K562 (cell line): ENCODE measurements around the gene SH3TC1. TPM values are rescaled to one million over a fixed set of nuclear protein-coding genes. Genes with fewer than 3 reads are reported as not detected.

Experiments used
- ATAC-seq: fragments of 200-7000 bp; cut with Tn5 transposase; 3 replicates; pipeline ENCODE4 v1.9.1; 2020; ENCODE audit warnings: moderate library complexity
- BruUV-seq: library from RNA; stranded (reverse); fragments of 400-500 nt; replicated peaks from 2 replicates; lab custom pipeline; 2021; lab: Mats Ljungman, UMichigan
- CTCF ChIA-PET: fragments of 300-600 bp; formaldehyde crosslinking; extraction: SDS; loops from one replicate; lab custom pipeline; 2021; ENCODE audit warnings: low intra/inter-chr PET ratio; lab: Yijun Ruan, JAX
- POLR2A ChIA-PET: fragments of 300-600, 350-650 bp; sonication (Branson Sonifier 250); formaldehyde crosslinking; extraction: SDS; loops from one replicate; lab custom pipeline; 2021; ENCODE audit warnings: antibody characterized with exemption, inconsistent platforms; lab: Yijun Ruan, JAX
- DNase-seq, 4 experiments: peaks; one replicate each; pipeline versions ENCODE4 v3.0.0 to v3.0.0-alpha.2; 2011 to 2018; ENCODE audit warnings: low spot score in 3 of 4, mixed read lengths in 3 of 4; ENCODE audit errors: extremely low read depth in 1 of 4
- FAIRE-seq: peaks from 2 replicates; lab custom pipeline; 2011; peaks lifted over from hg19 to GRCh38; lab: Jason Lieb, UNC
- H2AFZ ChIP-seq: 2 replicates; pipeline ENCODE4 v1.6.0; 2011; ENCODE audit warnings: low read depth, low read length, control low read depth, inconsistent platforms
- H3K27ac ChIP-seq: fragments of 200-600 bp; 3 replicates; pipeline ENCODE4 v1.8.0; 2011; ENCODE audit warnings: low read depth, mild to moderate bottlenecking, control low read depth, inconsistent platforms, low read length, moderate library complexity, mixed read lengths; ENCODE audit errors: extremely low read depth
- H3K27me3 ChIP-seq, 2 experiments: fragments of 300-600 bp in 1 of 2; 2 replicates in 1 of 2; 3 replicates in 1 of 2; pipeline versions ENCODE4 v1.6.0 to v1.8.0; 2011; ENCODE audit warnings: inconsistent platforms in 2 of 2, low read length in 2 of 2, mild to moderate bottlenecking in 1 of 2, mixed read lengths in 1 of 2, moderate library complexity in 1 of 2; ENCODE audit not compliant: control insufficient read depth in 2 of 2, insufficient read depth in 2 of 2
- H3K36me3 ChIP-seq: fragments of 300-600 bp; 3 replicates; pipeline ENCODE4 v1.8.0; 2011; ENCODE audit warnings: mild to moderate bottlenecking, low read length, inconsistent platforms; ENCODE audit not compliant: control insufficient read depth, insufficient read depth
- H3K4me1 ChIP-seq, 2 experiments: fragments of 200-600 bp in 1 of 2; replicated peaks in 1 of 2; 2 replicates in 1 of 2; 3 replicates in 1 of 2; pipeline versions ENCODE4 v1.5.1 to v1.8.0; 2011; ENCODE audit warnings: inconsistent platforms in 2 of 2, low read length in 2 of 2, mild to moderate bottlenecking in 1 of 2, mixed read lengths in 1 of 2, moderate library complexity in 1 of 2; ENCODE audit not compliant: control insufficient read depth in 2 of 2, insufficient read depth in 2 of 2
- H3K4me2 ChIP-seq: 2 replicates; pipeline ENCODE4 v1.6.1; 2011; ENCODE audit warnings: low read length, control low read depth, inconsistent platforms, mixed read lengths; ENCODE audit not compliant: insufficient read depth
- H3K4me3 ChIP-seq: fragments of 200-600 bp; sonication (generic), shearing (Covaris generic); 2 replicates; pipeline ENCODE4 v1.5.1; 2016; ENCODE audit warnings: control low read depth, inconsistent platforms
- H3K79me2 ChIP-seq: fragments of 200-600 bp; 3 replicates; pipeline ENCODE4 v1.8.0; 2011; ENCODE audit warnings: low read length, inconsistent platforms; ENCODE audit not compliant: control insufficient read depth, insufficient read depth
- H3K9ac ChIP-seq, 2 experiments: 2 replicates each; pipeline versions ENCODE4 v1.6.0 to v1.6.1; 2011; ENCODE audit warnings: low read depth in 2 of 2, low read length in 2 of 2, control low read depth in 1 of 2, inconsistent platforms in 1 of 2, mild to moderate bottlenecking in 1 of 2, mixed read lengths in 1 of 2; ENCODE audit not compliant: insufficient read depth in 1 of 2
- H3K9me1 ChIP-seq: one replicate; pipeline ENCODE4 v1.6.0; 2011; ENCODE audit warnings: inconsistent platforms, mild to moderate bottlenecking, low read length, moderate library complexity; ENCODE audit not compliant: control insufficient read depth, insufficient read depth
- H3K9me3 ChIP-seq: replicated peaks from 2 replicates; pipeline ENCODE4 v1.5.1; 2011; ENCODE audit warnings: low read depth, low read length, inconsistent platforms; ENCODE audit not compliant: control insufficient read depth, insufficient read depth
- H4K20me1 ChIP-seq: replicated peaks from 2 replicates; pipeline ENCODE4 v1.6.1; 2011; ENCODE audit warnings: low read length, inconsistent platforms, mixed read lengths; ENCODE audit not compliant: control insufficient read depth, insufficient read depth
- ARHGAP35 ChIP-seq: fragments of 450-650 bp; IDR thresholded peaks from 2 replicates; pipeline ENCODE4 v1.6.1; 2018; ENCODE audit not compliant: partially characterized antibody
- E2F8 ChIP-seq: fragments of 450-650 bp; IDR thresholded peaks from 2 replicates; pipeline ENCODE4 v1.7.1; 2018; ENCODE audit warnings: mild to moderate bottlenecking, low read depth; ENCODE audit not compliant: partially characterized antibody
- NR2C1 ChIP-seq, 2 experiments: fragments of 450-650 bp; IDR thresholded peaks; 2 replicates each; pipeline ENCODE4 v1.6.1; 2017; ENCODE audit warnings: mild to moderate bottlenecking in 2 of 2, antibody characterized with exemption in 1 of 2, inconsistent platforms in 1 of 2, missing compliant biosample characterization in 1 of 2, missing genetic modification characterization in 1 of 2
- PHF20 ChIP-seq: fragments of 450-650 bp; IDR thresholded peaks from 2 replicates; pipeline ENCODE4 v1.6.1; 2018; ENCODE audit not compliant: partially characterized antibody
- PURB ChIP-seq: sonication (generic); formaldehyde crosslinking; IDR thresholded peaks from 2 replicates; pipeline ENCODE4 v1.9.0; 2021; ENCODE audit warnings: low read depth, mild to moderate bottlenecking, missing genetic modification reagents
- RBM17 ChIP-seq: fragments of 200-400 bp; formaldehyde crosslinking; IDR thresholded peaks from 2 replicates; pipeline ENCODE4 v1.6.1; 2017; ENCODE audit warnings: low read depth, mild to moderate bottlenecking, low read length, borderline replicate concordance
- SAFB2 ChIP-seq: fragments of 200-400 bp; formaldehyde crosslinking; IDR thresholded peaks from 2 replicates; pipeline ENCODE4 v1.6.1; 2018; ENCODE audit warnings: borderline replicate concordance, low read length, low read depth, moderate library complexity; ENCODE audit not compliant: severe bottlenecking
- WGBS: fragments of 100-300 bp; shearing (Covaris generic); methylation state at CpG from one replicate; pipeline ENCODE4 v1.1.6; 2016; ENCODE audit warnings: low coverage, mixed read lengths; ENCODE audit not compliant: insufficient coverage; ENCODE audit errors: missing lambda C conversion rate; 5-methylcytosine and 5-hydroxymethylcytosine counted together
- in situ Hi-C: fragments of 300-500 bp; cut with MboI; formaldehyde crosslinking; loops from 4 replicates; pipeline ENCODE4 v1.15.0; 2018; ENCODE audit warnings: inconsistent platforms, mixed read lengths
- intact Hi-C: fragments of 100-400 bp; cut with micrococcal nuclease; formaldehyde crosslinking; loops from 2 replicates; pipeline ENCODE4 v1.14.2; 2022
- polyA plus RNA-seq, 8 experiments: library from polyadenylated mRNA; depleted of rRNA in 4 of 8; stranded (reverse) in 5 of 8; unstranded in 3 of 8; fragments of >200 nt; fragmentation: Nextera tagmentation in 2 of 8; fragmentation: Illumina TruSeq in 1 of 8; extraction: Ambion mirVana in 2 of 8; extraction: Trizol in 1 of 8; gene quantifications; 2 replicates each; pipeline versions ENCODE4 v1.2.1 to v1.2.3, GENCODE V29; 2011 to 2014; ENCODE audit warnings: inconsistent platforms in 1 of 8, missing spikeins in 1 of 8
- total RNA-seq, 7 experiments: library from RNA; depleted of rRNA in 6 of 7; stranded (reverse); fragments of >200 nt in 6 of 7; fragmentation: Illumina TruSeq in 2 of 7; extraction: Trizol in 2 of 7; gene quantifications; 2 replicates each; pipeline versions ENCODE4 v1.2.1 to v1.2.3, GENCODE V29; 2011 to 2021; ENCODE audit warnings: low replicate concordance in 1 of 7
- TF ChIP-seq, protein P1 (sequence below): fragments of 450-650 bp; IDR thresholded peaks from 2 replicates; pipeline ENCODE4 v1.6.1; 2018; ENCODE audit not compliant: partially characterized antibody
- TF ChIP-seq, protein P2 (sequence below): sonication (generic); formaldehyde crosslinking; IDR thresholded peaks from 2 replicates; pipeline ENCODE4 v1.8.0; 2022; ENCODE audit warnings: mild to moderate bottlenecking, low read depth, missing genetic modification reagents

SH3TC1 gene
- total and polyA plus RNA-seq, 9 of the 15 experiments (the other 6 are each of a cell fraction or from before 2014, with no cell fraction given): 0.04 to 2.1 (median 0.48) TPM; not detected in 1

- Histone ChIP-seq H3K9ac (no peak overlapping the region; a peak in 1 of 4 replicates), H2AFZ (no peak overlapping the region), H3K36me3 (no peaks in the 10 kb centered on the region), H3K27me3 (peaks cover 2 to 9% of the 10 kb centered on the region in 2 experiments; a peak in 3 of 5 replicates), H3K27ac (no peak overlapping the region), H3K9me1 (peaks cover 4% of the 10 kb centered on the region), H3K79me2 (no peaks in the 10 kb centered on the region), H3K4me1 (peaks cover 0 to 38% of the 10 kb centered on the region in 2 experiments; a peak in 4 of 5 replicates), H3K9me3 (no peaks in the 10 kb centered on the region), H3K4me3 (no peak overlapping the region), H4K20me1 (peaks cover 5% of the 10 kb centered on the region; the same call in 1 of the 2 replicates), H3K4me2 (no peak overlapping the region)
- in situ Hi-C loops (no loop called here), intact Hi-C loops (no loop called here)
- FAIRE-seq: no peak
- ATAC-seq: no peak
- TF ChIP-seq, protein P1, sequence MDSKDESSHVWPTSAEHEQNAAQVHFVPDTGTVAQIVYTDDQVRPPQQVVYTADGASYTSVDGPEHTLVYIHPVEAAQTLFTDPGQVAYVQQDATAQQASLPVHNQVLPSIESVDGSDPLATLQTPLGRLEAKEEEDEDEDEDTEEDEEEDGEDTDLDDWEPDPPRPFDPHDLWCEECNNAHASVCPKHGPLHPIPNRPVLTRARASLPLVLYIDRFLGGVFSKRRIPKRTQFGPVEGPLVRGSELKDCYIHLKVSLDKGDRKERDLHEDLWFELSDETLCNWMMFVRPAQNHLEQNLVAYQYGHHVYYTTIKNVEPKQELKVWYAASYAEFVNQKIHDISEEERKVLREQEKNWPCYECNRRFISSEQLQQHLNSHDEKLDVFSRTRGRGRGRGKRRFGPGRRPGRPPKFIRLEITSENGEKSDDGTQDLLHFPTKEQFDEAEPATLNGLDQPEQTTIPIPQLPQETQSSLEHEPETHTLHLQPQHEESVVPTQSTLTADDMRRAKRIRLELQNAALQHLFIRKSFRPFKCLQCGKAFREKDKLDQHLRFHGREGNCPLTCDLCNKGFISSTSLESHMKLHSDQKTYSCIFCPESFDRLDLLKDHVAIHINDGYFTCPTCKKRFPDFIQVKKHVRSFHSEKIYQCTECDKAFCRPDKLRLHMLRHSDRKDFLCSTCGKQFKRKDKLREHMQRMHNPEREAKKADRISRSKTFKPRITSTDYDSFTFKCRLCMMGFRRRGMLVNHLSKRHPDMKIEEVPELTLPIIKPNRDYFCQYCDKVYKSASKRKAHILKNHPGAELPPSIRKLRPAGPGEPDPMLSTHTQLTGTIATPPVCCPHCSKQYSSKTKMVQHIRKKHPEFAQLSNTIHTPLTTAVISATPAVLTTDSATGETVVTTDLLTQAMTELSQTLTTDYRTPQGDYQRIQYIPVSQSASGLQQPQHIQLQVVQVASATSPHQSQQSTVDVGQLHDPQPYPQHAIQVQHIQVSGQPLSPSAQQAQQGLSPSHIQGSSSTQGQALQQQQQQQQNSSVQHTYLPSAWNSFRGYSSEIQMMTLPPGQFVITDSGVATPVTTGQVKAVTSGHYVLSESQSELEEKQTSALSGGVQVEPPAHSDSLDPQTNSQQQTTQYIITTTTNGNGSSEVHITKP: no peak
- TF ChIP-seq RBM17: no peak
- TF ChIP-seq, protein P2, sequence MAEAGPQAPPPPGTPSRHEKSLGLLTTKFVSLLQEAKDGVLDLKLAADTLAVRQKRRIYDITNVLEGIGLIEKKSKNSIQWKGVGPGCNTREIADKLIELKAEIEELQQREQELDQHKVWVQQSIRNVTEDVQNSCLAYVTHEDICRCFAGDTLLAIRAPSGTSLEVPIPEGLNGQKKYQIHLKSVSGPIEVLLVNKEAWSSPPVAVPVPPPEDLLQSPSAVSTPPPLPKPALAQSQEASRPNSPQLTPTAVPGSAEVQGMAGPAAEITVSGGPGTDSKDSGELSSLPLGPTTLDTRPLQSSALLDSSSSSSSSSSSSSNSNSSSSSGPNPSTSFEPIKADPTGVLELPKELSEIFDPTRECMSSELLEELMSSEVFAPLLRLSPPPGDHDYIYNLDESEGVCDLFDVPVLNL (CRISPR knock-in tag): no peak
- no peak for TF ChIP-seq PHF20
- no peak for TF ChIP-seq SAFB2
- TF ChIP-seq ARHGAP35: no peak
- TF ChIP-seq NR2C1 (IDR thresholded peaks at IDR 0.05): no peak
- TF ChIP-seq NR2C1 (tag; IDR thresholded peaks at IDR 0.05): no peak
- no peak for TF ChIP-seq E2F8
- TF ChIP-seq PURB (CRISPR knock-in tag): no peak
- BruUV-seq: no TSS peak
- no peak for DNase-seq
- 15% methylated on average over 17 of the region's 20 CpGs for WGBS
- CTCF ChIA-PET: interaction anchor here (0.6 kb wide), 1 partner anchor 12 kb away, joined by 3 read pairs; no protein-coding TSS in a partner anchor
- POLR2A ChIA-PET: interaction anchor here (0.6 to 1.0 kb wide), 2 partner anchors 21 to 39 kb away, joined by 3 to 4 read pairs; no protein-coding TSS in a partner anchor
These were observed 66.3 kb downstream of the SH3TC1 start for GRCh38 chr4:8265171-8265929.
